HL-60 (cell line): Measurements from ENCODE around the gene SORCS2.

ENCODE experiments used
- DNase-seq, 2 experiments: peaks; one replicate each; pipeline ENCODE4 v3.0.0-alpha.2; 2010 to 2020; ENCODE audit warnings: low read depth in 1 of 2, low spot score in 1 of 2
- H3K27ac ChIP-seq: fragments of 250-450 bp; sonication (Bioruptor Pico); replicated peaks from 2 replicates; pipeline ENCODE4 v1.5.1; 2020; ENCODE audit warnings: mild to moderate bottlenecking, moderate library complexity
- H3K27me3 ChIP-seq: fragments of 250-450 bp; sonication (Bioruptor Pico); 2 replicates; pipeline ENCODE4 v1.5.1; 2021; ENCODE audit warnings: mild to moderate bottlenecking, moderate library complexity; ENCODE audit not compliant: insufficient read depth, poor library complexity, severe bottlenecking
- H3K4me3 ChIP-seq: replicated peaks from 2 replicates; pipeline ENCODE4 v1.5.1; 2011; ENCODE audit warnings: mild to moderate bottlenecking, control low read depth, low read length; ENCODE audit not compliant: insufficient read depth
- GABPA ChIP-seq: IDR thresholded peaks from 2 replicates; pipeline ENCODE4 v1.6.1; 2012; ENCODE audit warnings: low read depth
- POLR2AphosphoS5 ChIP-seq: IDR thresholded peaks from 2 replicates; pipeline ENCODE4 v1.6.1; 2012; ENCODE audit warnings: low read depth
- SPI1 ChIP-seq: IDR thresholded peaks from 2 replicates; pipeline ENCODE4 v1.6.1; 2012; ENCODE audit warnings: low read depth, mild to moderate bottlenecking, borderline replicate concordance
- TF ChIP-seq, protein P1 (sequence below): IDR thresholded peaks from 2 replicates; pipeline ENCODE4 v1.6.1; 2012; ENCODE audit warnings: low read depth; ENCODE audit not compliant: insufficient replicate concordance
- TF ChIP-seq, protein P2 (sequence below): IDR thresholded peaks from one replicate; pipeline ENCODE4 v1.5.1; 2011; ENCODE audit warnings: low read length, control low read depth, inconsistent platforms; ENCODE audit not compliant: insufficient read depth

SORCS2 gene

DNA sequence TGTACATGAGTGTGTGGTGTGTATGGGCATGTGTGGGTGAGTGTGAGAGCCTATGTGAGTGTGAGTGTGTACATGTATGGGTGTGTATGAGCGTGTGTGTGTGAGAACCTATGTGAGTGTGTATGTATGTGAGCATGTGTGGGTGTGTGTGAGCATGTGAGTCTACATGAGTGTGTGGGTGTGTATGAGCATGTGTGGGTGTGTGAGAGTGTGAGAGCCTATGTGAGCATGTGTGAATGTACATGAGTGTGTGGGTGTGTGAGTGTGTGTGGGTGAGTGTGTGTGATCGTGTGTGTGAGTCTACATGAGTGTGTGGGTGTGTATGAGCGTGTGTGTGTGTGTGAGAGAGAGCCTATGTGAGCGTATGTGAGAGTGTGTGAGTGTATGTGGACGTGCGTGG, 447.8 kb downstream of the SORCS2 start:
- Histone ChIP-seq H3K27me3 (no peaks in the 10 kb centered on the region), H3K27ac (no peak overlapping the region), H3K4me3 (no peak overlapping the region)
- TF ChIP-seq GABPA, result no peak
- TF ChIP-seq POLR2AphosphoS5, result no peak
- no peak for TF ChIP-seq SPI1
- TF ChIP-seq, protein P1, sequence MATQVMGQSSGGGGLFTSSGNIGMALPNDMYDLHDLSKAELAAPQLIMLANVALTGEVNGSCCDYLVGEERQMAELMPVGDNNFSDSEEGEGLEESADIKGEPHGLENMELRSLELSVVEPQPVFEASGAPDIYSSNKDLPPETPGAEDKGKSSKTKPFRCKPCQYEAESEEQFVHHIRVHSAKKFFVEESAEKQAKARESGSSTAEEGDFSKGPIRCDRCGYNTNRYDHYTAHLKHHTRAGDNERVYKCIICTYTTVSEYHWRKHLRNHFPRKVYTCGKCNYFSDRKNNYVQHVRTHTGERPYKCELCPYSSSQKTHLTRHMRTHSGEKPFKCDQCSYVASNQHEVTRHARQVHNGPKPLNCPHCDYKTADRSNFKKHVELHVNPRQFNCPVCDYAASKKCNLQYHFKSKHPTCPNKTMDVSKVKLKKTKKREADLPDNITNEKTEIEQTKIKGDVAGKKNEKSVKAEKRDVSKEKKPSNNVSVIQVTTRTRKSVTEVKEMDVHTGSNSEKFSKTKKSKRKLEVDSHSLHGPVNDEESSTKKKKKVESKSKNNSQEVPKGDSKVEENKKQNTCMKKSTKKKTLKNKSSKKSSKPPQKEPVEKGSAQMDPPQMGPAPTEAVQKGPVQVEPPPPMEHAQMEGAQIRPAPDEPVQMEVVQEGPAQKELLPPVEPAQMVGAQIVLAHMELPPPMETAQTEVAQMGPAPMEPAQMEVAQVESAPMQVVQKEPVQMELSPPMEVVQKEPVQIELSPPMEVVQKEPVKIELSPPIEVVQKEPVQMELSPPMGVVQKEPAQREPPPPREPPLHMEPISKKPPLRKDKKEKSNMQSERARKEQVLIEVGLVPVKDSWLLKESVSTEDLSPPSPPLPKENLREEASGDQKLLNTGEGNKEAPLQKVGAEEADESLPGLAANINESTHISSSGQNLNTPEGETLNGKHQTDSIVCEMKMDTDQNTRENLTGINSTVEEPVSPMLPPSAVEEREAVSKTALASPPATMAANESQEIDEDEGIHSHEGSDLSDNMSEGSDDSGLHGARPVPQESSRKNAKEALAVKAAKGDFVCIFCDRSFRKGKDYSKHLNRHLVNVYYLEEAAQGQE, result no peak
- TF ChIP-seq, protein P2, sequence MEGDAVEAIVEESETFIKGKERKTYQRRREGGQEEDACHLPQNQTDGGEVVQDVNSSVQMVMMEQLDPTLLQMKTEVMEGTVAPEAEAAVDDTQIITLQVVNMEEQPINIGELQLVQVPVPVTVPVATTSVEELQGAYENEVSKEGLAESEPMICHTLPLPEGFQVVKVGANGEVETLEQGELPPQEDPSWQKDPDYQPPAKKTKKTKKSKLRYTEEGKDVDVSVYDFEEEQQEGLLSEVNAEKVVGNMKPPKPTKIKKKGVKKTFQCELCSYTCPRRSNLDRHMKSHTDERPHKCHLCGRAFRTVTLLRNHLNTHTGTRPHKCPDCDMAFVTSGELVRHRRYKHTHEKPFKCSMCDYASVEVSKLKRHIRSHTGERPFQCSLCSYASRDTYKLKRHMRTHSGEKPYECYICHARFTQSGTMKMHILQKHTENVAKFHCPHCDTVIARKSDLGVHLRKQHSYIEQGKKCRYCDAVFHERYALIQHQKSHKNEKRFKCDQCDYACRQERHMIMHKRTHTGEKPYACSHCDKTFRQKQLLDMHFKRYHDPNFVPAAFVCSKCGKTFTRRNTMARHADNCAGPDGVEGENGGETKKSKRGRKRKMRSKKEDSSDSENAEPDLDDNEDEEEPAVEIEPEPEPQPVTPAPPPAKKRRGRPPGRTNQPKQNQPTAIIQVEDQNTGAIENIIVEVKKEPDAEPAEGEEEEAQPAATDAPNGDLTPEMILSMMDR, result no peak
- no peak for DNase-seq

DNA sequence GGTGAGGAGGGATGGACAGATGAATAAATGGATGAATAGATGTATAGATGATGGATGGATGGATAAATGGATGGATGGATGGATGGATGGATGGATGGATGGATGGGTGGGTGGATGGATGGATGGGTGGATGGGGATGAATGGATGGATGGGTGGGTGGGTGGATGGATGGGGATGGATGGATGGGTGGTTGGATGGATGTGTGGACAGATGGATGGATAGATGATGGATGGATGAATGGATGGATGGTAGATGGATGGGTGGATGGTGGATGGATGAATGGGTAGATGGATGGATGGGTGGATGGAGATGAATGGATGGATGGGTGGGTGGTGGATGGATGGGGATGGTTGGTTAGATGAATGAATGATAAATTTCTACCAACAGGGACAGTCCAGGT, 449.4 kb downstream of the SORCS2 start:
- TF ChIP-seq GABPA (no peak), SPI1 (no peak), POLR2AphosphoS5 (no peak)
- TF ChIP-seq, protein P2, result no peak
- TF ChIP-seq, protein P1, result no peak
- no peak overlapping the region for H3K27ac ChIP-seq
- no peak overlapping the region for H3K4me3 ChIP-seq
- no peak for DNase-seq
- H3K27me3 ChIP-seq, result no peaks in the 10 kb centered on the region

DNA sequence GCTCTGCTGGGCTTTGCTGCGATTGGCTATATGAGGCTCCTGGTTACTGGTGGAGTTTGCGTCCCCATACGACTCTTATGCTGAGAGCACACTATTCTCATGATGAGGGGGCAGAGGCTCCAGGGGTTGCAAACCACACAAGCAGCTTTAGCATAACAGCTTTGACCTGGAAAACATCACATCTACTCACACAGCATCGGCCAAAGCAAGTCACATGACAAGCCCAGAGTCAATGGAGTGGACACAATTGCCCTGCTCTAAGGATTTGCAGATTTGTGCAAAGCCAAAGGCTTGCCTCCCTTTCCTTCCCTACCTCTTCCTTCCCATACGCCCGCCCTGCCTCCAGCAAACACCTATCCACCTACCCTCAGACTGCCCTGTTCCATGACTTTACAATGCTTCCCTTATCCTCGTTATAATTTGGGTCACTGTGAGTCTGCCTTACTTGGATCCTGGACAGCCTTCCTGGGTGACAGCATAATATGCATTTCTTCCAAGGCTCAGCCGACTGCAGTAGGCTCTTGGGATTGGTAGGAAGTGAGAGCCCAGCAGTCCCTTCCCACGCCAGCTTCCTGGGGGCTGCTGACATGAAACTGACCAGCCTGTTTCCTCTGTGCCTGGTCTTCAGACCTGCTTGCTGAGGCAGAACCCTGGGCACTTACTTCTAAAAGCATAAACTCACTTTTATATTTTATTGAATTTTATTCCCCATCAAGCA, 450.6 kb downstream of the SORCS2 start:
- no peak for DNase-seq
- Histone ChIP-seq H3K27ac (no peak overlapping the region), H3K4me3 (no peak overlapping the region), H3K27me3 (no peaks in the 10 kb centered on the region)
- TF ChIP-seq, protein P1, result no peak
- no peak for TF ChIP-seq POLR2AphosphoS5
- TF ChIP-seq, protein P2, result no peak
- no peak for TF ChIP-seq SPI1
- no peak for TF ChIP-seq GABPA
